SHP77 (cell line): ENCODE data around the gene MXRA8.

Source experiments
- DNase-seq, 2 experiments: peaks; one replicate each; lab custom pipeline; 2025; lab: John Stamatoyannopoulos, UW

Gene MXRA8

GRCh38 chr1:1306661-1307260, 51.6 kb downstream of the MXRA8 start:
- DNase-seq, result no peak

- no peak for DNase-seq
These were observed 52.2 kb downstream of the MXRA8 start for GRCh38 chr1:1306070-1306660.

GRCh38 chr1:1305300-1306069, 52.9 kb downstream of the MXRA8 start:
- DNase-seq, result peak; percentile 51 to 55

GRCh38 chr1:1304331-1305299, 53.7 kb downstream of the MXRA8 start:
- DNase-seq, result peak; percentile 84 to 86

GRCh38 chr1:1303736-1304135, 54.6 kb downstream of the MXRA8 start:
- DNase-seq, result no peak

GRCh38 chr1:1302951-1303509, 55.3 kb downstream of the MXRA8 start:
- no peak for DNase-seq
